Psoas muscle (tissue), 8 donors: ENCODE results near the gene TRAF3IP1. TPM values are rescaled to one million over a fixed set of nuclear protein-coding genes. Genes with fewer than 3 reads are reported as not detected.
"Not testable (repeated sequence)": the region's sequence is repeated elsewhere in the genome, so short reads cannot be mapped to it uniquely, and the experiment has no call there.

Source experiments
- ATAC-seq, 4 donors: fragments of 200-7000 bp; cut with Tn5 transposase; one replicate each; pipeline ENCODE4 v1.9.1; 2020; ENCODE audit warnings: moderate library complexity in 3 of 4, mild to moderate bottlenecking in 2 of 4
- DNase-seq, 2 donors: peaks; one replicate each; pipeline ENCODE4 v3.0.0-alpha.2; 2020
- H3K27ac ChIP-seq: fragments of 200-600 bp; one replicate; pipeline ENCODE4 v1.8.0; 2022
- H3K27me3 ChIP-seq, 3 donors: fragments of 200-600 bp in 1 of 3; one replicate each; pipeline versions ENCODE4 v1.6.1 to v1.8.0; 2013 to 2022; ENCODE audit warnings: low read length in 2 of 3, mild to moderate bottlenecking in 2 of 3, moderate library complexity in 1 of 3; ENCODE audit not compliant: insufficient read depth in 3 of 3
- H3K36me3 ChIP-seq, 2 donors: fragments of 200-600 bp in 1 of 2; one replicate each; pipeline versions ENCODE4 v1.6.1 to v1.8.0; 2013 to 2022; ENCODE audit warnings: low read depth in 1 of 2, mild to moderate bottlenecking in 1 of 2, moderate library complexity in 1 of 2; ENCODE audit not compliant: insufficient read depth in 1 of 2
- H3K4me1 ChIP-seq: fragments of 200-600 bp; one replicate; pipeline ENCODE4 v1.8.0; 2022
- H3K4me3 ChIP-seq: fragments of 200-600 bp; one replicate; pipeline ENCODE4 v1.8.0; 2022; ENCODE audit warnings: mild to moderate bottlenecking
- H3K9me3 ChIP-seq: fragments of 200-600 bp; one replicate; pipeline ENCODE4 v1.8.0; 2022
- WGBS, 3 donors: extraction: QIAGEN DNeasy Blood & Tissue Kit; methylation state at CpG; one replicate each; pipeline versions ENCODE4 v1.1.6 to v1.1.7; 2013; 5-methylcytosine and 5-hydroxymethylcytosine counted together
- intact Hi-C, 2 donors: fragments of 100-400 bp; cut with DNase I; formaldehyde crosslinking; loops; one replicate each; pipeline versions ENCODE4 v1.11.0 to v1.14.2; 2022
- long read RNA-seq, 2 donors: library from polyadenylated mRNA; unstranded; transcript quantifications; one replicate each; pipeline ENCODE4 v2.0.0, GENCODE V29; 2021
- polyA plus RNA-seq, 3 donors: library from polyadenylated mRNA; stranded (reverse); fragments of 200-250 nt; gene quantifications; one replicate each; pipeline ENCODE4 v1.2.3, GENCODE V29; 2013
- total RNA-seq, 4 donors: library from RNA; stranded (reverse); fragmentation: NEBNext Ultra II Directional in 2 of 4; extraction: Animal tissue kit (Norgen Biotek cat#: 25700) in 2 of 4; gene quantifications; one replicate each; pipeline versions ENCODE4 v1.2.1 to v1.2.4, GENCODE V29; 2021 to 2023
- TF ChIP-seq, protein P1 (sequence below): fragments of 200-600 bp; IDR thresholded peaks from one replicate; pipeline ENCODE4 v1.8.0; 2022; ENCODE audit warnings: antibody characterized with exemption
- donor health status: healthy with polysubstance abuse.
- donor health status: DM: no; HTN: no; CAD: no; lungs with moderate emphysema.
- donor health status: Bipolar disorder and iron deficiency.
- donor health status: healthy.
- donor health status: DM: yes; HTN: yes; CAD: no.
- donor health status: DM: no; HTN: no; CAD: no.
- donor health status: DM: no; HTN: no; CAD: no.
- donor health status: DM: yes; HTN: yes; CAD: no.

Gene TRAF3IP1, protein sequence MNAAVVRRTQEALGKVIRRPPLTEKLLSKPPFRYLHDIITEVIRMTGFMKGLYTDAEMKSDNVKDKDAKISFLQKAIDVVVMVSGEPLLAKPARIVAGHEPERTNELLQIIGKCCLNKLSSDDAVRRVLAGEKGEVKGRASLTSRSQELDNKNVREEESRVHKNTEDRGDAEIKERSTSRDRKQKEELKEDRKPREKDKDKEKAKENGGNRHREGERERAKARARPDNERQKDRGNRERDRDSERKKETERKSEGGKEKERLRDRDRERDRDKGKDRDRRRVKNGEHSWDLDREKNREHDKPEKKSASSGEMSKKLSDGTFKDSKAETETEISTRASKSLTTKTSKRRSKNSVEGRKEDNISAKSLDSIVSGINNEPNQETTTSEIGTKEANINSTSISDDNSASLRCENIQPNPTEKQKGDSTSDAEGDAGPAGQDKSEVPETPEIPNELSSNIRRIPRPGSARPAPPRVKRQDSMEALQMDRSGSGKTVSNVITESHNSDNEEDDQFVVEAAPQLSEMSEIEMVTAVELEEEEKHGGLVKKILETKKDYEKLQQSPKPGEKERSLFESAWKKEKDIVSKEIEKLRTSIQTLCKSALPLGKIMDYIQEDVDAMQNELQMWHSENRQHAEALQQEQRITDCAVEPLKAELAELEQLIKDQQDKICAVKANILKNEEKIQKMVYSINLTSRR
- total RNA-seq: 10 to 100 TPM; 14.9 to 24.7 (median 18.4) TPM
- 10 to 100 TPM in 1 of 3 donors, 1 to 10 TPM in 2; 2.9 to 30.9 (median 6.9) TPM for polyA plus RNA-seq
- long read RNA-seq, donor 1, partial matches to known transcripts: 5 of 21 reads
- long read RNA-seq, donor 1, other reads (novel, unspliced or antisense): 16 of 21 reads
- long read RNA-seq, donor 2, partial matches to known transcripts: 7 of 26 reads
- long read RNA-seq, donor 2, other reads (novel, unspliced or antisense): 19 of 26 reads

DNA sequence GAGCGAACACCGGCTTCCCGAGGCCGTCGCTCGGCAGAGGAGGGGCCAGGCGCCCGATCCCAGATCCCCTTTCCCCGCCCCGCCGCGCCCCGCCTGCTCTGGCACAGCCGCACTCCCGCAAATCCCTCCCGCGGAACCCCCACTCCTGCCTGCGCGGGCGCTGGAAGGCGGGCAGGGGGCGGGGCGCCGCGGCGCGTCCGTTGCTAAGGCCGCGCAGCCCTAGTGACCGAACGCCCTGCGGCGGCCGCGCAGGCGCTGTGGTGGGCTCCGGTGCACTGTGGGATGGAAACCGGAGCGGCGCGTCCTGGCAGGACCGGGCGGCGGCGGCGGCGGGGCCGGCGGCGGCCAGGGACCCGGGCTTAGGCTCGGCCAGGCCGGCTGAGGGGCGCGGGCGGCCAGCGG lies at the start of gene TRAF3IP1:
Gene TRAF3IP1, plus strand, starts transcription at position 273 of the 402 bp plus-strand sequence. CDS start 145 bp downstream, outside the sequence.
- peak; percentile 95 to 97 (median 96) for ATAC-seq
- TF ChIP-seq, protein P1, sequence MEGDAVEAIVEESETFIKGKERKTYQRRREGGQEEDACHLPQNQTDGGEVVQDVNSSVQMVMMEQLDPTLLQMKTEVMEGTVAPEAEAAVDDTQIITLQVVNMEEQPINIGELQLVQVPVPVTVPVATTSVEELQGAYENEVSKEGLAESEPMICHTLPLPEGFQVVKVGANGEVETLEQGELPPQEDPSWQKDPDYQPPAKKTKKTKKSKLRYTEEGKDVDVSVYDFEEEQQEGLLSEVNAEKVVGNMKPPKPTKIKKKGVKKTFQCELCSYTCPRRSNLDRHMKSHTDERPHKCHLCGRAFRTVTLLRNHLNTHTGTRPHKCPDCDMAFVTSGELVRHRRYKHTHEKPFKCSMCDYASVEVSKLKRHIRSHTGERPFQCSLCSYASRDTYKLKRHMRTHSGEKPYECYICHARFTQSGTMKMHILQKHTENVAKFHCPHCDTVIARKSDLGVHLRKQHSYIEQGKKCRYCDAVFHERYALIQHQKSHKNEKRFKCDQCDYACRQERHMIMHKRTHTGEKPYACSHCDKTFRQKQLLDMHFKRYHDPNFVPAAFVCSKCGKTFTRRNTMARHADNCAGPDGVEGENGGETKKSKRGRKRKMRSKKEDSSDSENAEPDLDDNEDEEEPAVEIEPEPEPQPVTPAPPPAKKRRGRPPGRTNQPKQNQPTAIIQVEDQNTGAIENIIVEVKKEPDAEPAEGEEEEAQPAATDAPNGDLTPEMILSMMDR: no peak
- H3K4me3 ChIP-seq: peak within 1 kb of the TSS; percentile 82
- no peaks in the 10 kb centered on the region for H3K9me3 ChIP-seq
- peak; percentile 95 to 97 for DNase-seq
- peak within 1 kb of the TSS; percentile 86 for H3K27ac ChIP-seq
- peaks cover 33% of the 10 kb centered on the region for H3K4me1 ChIP-seq
- H3K27me3 ChIP-seq: no peaks in the 10 kb centered on the region
- intact Hi-C loops: loop anchor here in 1 of 2 donors (1.0 kb wide), 1 partner anchor 16 kb away; no protein-coding TSS in a partner anchor
- H3K36me3 ChIP-seq: no peaks in the 10 kb centered on the region
- 1% methylated on average over 25 to 58 of the region's 58 CpGs for WGBS, 3 donors

DNA sequence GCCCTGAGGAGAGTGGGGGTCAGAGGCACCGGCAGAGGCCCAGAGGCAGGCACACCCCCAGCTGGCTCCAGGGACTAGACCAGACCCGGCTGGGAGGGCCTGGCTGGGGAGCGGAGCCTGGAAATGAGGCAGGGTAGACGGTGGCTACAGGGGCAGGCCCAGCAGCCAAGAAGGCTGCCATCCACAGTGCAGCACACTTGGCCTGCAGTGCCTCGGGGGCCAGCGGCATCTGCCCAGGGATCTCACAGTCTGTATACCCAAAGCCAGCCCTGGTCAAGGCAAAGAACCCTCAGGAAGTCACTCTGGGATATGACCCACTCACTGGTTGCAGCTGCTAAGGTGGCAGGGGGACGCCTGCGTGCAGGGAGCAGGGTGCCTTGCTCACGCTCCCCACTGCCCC lies 49.7 kb upstream of the TRAF3IP1 start:
- WGBS, 3 donors: 84 to 86% (median 84%) methylated on average over 9 of the region's 9 CpGs
- H3K36me3 ChIP-seq: peaks cover 3 to 96% of the 10 kb centered on the region in 2 donors

DNA sequence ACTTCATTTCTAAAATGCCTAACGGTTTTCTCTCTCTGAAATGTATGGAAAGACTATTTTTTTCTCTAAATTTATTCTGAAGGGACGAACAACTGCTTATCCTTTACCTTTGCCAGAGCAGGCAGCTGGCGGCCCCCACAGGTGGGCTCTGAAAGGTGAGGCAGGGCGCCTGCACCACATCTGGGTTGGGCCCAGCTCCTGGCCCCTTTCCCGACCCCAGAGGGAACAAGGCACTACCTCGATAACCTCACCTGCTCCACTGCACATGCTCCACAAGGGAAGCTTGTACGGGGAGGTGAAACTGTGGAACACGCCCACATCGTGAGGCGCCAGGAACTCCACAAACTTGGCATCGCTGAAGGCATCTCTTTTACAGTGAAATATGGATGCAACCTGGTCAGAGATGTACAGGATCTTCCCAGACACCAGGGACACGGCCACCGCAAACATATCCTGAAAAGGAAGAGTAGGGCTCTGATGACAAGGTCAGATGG lies 49.2 kb upstream of the TRAF3IP1 start:
- 75 to 85% (median 77%) methylated on average over 13 of the region's 13 CpGs for WGBS, 3 donors
- H3K36me3 ChIP-seq: peaks cover 4 to 96% of the 10 kb centered on the region in 2 donors
- H3K4me1 ChIP-seq: peaks cover 7% of the 10 kb centered on the region
- TF ChIP-seq, protein P1: no peak
- ATAC-seq (no peak), DNase-seq (peak in 1 of 2 donors; percentile 42)
- H3K27ac ChIP-seq: no peak overlapping the region
- intact Hi-C loops: no loop called here
- H3K27me3 ChIP-seq: no peaks in the 10 kb centered on the region
- no peaks in the 10 kb centered on the region for H3K9me3 ChIP-seq
- H3K4me3 ChIP-seq: no peak overlapping the region

More for the DNA sequence above, 49.7 kb upstream of the TRAF3IP1 start:
- Histone ChIP-seq H3K4me1 (peaks cover 7% of the 10 kb centered on the region), H3K27ac (no peak overlapping the region), H3K27me3 (no peaks in the 10 kb centered on the region), H3K4me3 (no peak overlapping the region), H3K9me3 (no peaks in the 10 kb centered on the region)
- DNase-seq (peak; percentile 10 to 47), ATAC-seq (no peak)
- intact Hi-C loops: no loop called here
- TF ChIP-seq, protein P1: no peak

DNA sequence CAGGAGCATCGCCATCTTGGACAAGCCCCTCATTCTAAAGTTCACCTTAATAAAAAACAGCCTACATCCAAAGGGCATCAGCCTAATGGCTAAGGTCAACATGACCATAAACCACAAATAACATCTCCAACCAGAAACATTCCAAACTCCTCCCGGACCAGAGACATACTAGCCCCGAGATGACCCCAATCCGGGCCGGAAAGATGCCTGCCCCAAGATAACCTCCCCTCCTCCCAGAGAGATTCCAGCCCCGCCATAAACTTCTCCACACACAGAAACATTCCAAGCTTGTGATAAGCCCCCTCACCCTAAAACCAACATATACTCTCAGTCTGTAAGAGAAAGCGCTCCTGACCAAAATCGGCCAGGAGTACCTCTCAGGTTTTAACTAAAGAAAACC lies 48.6 kb upstream of the TRAF3IP1 start:
- DNase-seq, H3K4me3 ChIP-seq, ATAC-seq, H3K27me3 ChIP-seq, intact Hi-C loops, H3K4me1 ChIP-seq, H3K9me3 ChIP-seq, H3K27ac ChIP-seq: not testable (repeated sequence)
- peaks cover 7 to 96% of the 10 kb centered on the region in 2 donors for H3K36me3 ChIP-seq
- 35 to 58% (median 44%) methylated on average over 8 of the region's 8 CpGs for WGBS, 3 donors
